Adrenal gland (tissue), 12 donors: ENCODE results near the gene ESRRB. TPM values are rescaled to one million over a fixed set of nuclear protein-coding genes. Genes with fewer than 3 reads are reported as not detected.

Source experiments
- DNase-seq, 7 donors: peaks; one replicate each; pipeline ENCODE4 v3.0.0-alpha.2; 2019 to 2020
- H3K27ac ChIP-seq, 5 donors: fragments of 200-600 bp; sonication (generic) in 4 of 5; 1 replicate in 3 of 5; 2 replicates in 2 of 5; pipeline versions ENCODE4 v1.5.1 to v1.8.0; 2016 to 2020; ENCODE audit warnings: mild to moderate bottlenecking in 1 of 5
- H3K27me3 ChIP-seq: fragments of 200-600 bp; 2 replicates; pipeline ENCODE4 v1.8.0; 2021
- H3K36me3 ChIP-seq, 2 donors: fragments of 200-600 bp; replicated peaks in 1 of 2; 1 replicate in 1 of 2; 2 replicates in 1 of 2; pipeline versions ENCODE4 v1.5.1 to v1.8.0; 2018 to 2022
- H3K4me1 ChIP-seq, 2 donors: fragments of 200-600 bp; replicated peaks in 1 of 2; 1 replicate in 1 of 2; 2 replicates in 1 of 2; pipeline versions ENCODE4 v1.5.1 to v1.8.0; 2018 to 2021
- H3K4me3 ChIP-seq, 4 donors: fragments of 200-600 bp; sonication (generic) in 3 of 4; one replicate each; pipeline ENCODE4 v1.5.1; 2016 to 2018
- H3K9me3 ChIP-seq, 3 donors: fragments of 200-600 bp; sonication (generic) in 1 of 3; replicated peaks in 1 of 3; 1 replicate in 2 of 3; 2 replicates in 1 of 3; pipeline versions ENCODE4 v1.5.1 to v1.8.0; 2016 to 2021
- POLR2A ChIP-seq, 2 donors: fragments of 450-650 bp; IDR thresholded peaks; one replicate each; pipeline ENCODE4 v1.6.1; 2017; ENCODE audit warnings: antibody characterized with exemption in 2 of 2, mild to moderate bottlenecking in 2 of 2, moderate library complexity in 1 of 2
- WGBS, 4 donors: extraction: QIAGEN DNeasy Blood & Tissue Kit in 2 of 4; methylation state at CpG; one replicate each; pipeline versions ENCODE4 v1.1.5 to v1.1.7; 2013 to 2017; 5-methylcytosine and 5-hydroxymethylcytosine counted together
- intact Hi-C, 2 donors: fragments of 100-400 bp; cut with DNase I; formaldehyde crosslinking; loops; one replicate each; pipeline versions ENCODE4 v1.14.1 to v1.15.0; 2022 to 2023
- polyA plus RNA-seq, 3 donors: library from polyadenylated mRNA; stranded (reverse); fragments of 200-250 nt in 2 of 3; fragments of 350-450 nt in 1 of 3; fragmentation: Illumina TruSeq in 1 of 3; extraction: RNeasy Lipid Tissue Mini Kit (QIAGEN cat#74804) in 1 of 3; gene quantifications; one replicate each; pipeline ENCODE4 v1.2.3, GENCODE V29; 2013 to 2014
- total RNA-seq, 9 donors: library from RNA; depleted of rRNA in 4 of 9; stranded (reverse); fragments of >200 nt in 4 of 9; fragments of 120-200 nt in 1 of 9; fragmentation: NEBNext Ultra II Directional in 1 of 9; extraction: Animal tissue kit (Norgen Biotek cat#: 25700) in 1 of 9; gene quantifications; one replicate each; pipeline versions ENCODE4 v1.1.0 to v1.2.4, GENCODE V29; 2013 to 2023
- TF ChIP-seq, protein P1 (sequence below), 6 experiments: fragments of 450-650 bp in 4 of 6; fragments of 200-600 bp in 2 of 6; sonication (generic) in 1 of 6; IDR thresholded peaks; 1 replicate in 5 of 6; 2 replicates in 1 of 6; pipeline versions ENCODE4 v1.5.1 to v1.8.0; 2016 to 2021; ENCODE audit warnings: antibody characterized with exemption in 6 of 6, mild to moderate bottlenecking in 2 of 6, moderate library complexity in 1 of 6
- donor health status: healthy with polysubstance abuse.
- donor health status: Bipolar disorder and iron deficiency.
- donor health status: DM: yes; HTN: yes; CAD: no.
- donor health status: DM: no; HTN: no; CAD: no.
- donor health status: DM: no; HTN: no; CAD: no.
- donor health status: DM: yes; HTN: yes; CAD: no.

The ESRRB gene
- total and polyA plus RNA-seq, 12 donors, result 0.06 to 0.55 (median 0.23) TPM; not detected in 5

DNA sequence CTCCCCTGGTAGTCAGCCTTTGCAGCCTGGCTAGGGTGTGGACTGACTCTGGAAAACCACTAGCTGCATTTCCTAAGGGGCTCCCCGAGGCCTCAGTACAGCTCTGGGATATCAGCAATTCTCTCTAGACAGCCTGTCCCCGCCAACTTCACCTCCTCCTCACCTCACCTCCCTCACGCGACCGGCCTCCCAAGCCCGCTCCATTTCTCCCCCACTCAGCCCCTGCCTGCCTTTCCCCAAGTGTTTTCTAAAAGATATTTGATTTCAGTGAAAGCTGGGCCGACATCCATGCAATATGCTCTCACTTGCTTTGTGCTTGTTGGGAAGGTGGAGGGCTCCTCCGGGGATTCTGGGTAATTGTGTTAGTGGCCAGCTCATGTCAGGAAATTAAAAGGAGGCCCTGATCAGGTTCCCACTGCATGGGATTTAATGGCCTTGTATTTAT, 91.8 kb downstream of the ESRRB start:
- WGBS, 4 donors, result 68 to 85% (median 81%) methylated on average over 8 of the region's 8 CpGs
- intact Hi-C loops, result no loop called here
- H3K4me1 ChIP-seq, result no peaks in the 10 kb centered on the region
- no peak overlapping the region for H3K4me3 ChIP-seq
- no peak for DNase-seq
- no peaks in the 10 kb centered on the region for H3K36me3 ChIP-seq
- H3K27me3 ChIP-seq, result peaks cover 4% of the 10 kb centered on the region
- TF ChIP-seq POLR2A (IDR thresholded peaks at IDR 0.05), result no peak
- TF ChIP-seq, protein P1, sequence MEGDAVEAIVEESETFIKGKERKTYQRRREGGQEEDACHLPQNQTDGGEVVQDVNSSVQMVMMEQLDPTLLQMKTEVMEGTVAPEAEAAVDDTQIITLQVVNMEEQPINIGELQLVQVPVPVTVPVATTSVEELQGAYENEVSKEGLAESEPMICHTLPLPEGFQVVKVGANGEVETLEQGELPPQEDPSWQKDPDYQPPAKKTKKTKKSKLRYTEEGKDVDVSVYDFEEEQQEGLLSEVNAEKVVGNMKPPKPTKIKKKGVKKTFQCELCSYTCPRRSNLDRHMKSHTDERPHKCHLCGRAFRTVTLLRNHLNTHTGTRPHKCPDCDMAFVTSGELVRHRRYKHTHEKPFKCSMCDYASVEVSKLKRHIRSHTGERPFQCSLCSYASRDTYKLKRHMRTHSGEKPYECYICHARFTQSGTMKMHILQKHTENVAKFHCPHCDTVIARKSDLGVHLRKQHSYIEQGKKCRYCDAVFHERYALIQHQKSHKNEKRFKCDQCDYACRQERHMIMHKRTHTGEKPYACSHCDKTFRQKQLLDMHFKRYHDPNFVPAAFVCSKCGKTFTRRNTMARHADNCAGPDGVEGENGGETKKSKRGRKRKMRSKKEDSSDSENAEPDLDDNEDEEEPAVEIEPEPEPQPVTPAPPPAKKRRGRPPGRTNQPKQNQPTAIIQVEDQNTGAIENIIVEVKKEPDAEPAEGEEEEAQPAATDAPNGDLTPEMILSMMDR (IDR thresholded peaks at IDR 0.05), result no peak
- no peaks in the 10 kb centered on the region for H3K9me3 ChIP-seq
- H3K27ac ChIP-seq, result no peak overlapping the region

DNA sequence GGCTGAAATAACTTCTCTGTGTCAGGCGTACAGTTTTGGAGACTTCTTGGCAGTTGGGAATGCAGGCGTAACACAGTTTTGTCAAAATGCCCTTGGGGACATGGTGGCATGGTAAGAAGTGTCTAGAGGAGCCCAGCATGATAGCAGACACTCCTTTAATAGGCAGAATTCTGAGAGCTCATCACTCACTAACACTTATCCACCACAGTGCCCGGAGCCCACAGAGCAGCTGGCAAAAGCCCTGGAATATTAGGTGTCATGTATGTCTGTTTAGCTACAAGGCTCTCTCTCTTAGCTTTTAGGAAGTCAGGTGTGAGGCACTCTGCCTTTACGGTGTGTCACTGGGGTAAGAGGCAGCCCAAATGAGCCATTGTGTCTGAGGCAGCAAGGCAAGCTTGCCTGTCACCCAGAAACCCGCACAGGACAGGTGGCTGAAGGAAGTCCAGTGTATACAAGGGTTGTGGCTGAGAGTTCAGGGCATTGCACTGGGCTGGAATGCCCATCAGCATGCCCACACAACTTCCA, 96.3 kb downstream of the ESRRB start:
- TF ChIP-seq POLR2A (IDR thresholded peaks at IDR 0.05), result no peak
- TF ChIP-seq, protein P1 (IDR thresholded peaks at IDR 0.05), result no peak
- no peaks in the 10 kb centered on the region for H3K36me3 ChIP-seq
- WGBS, 4 donors, result 92 to 96% (median 94%) methylated on average over 4 to 5 of the region's 5 CpGs
- intact Hi-C loops, result no loop called here
- no peak for DNase-seq
- H3K4me3 ChIP-seq, result no peak overlapping the region
- H3K4me1 ChIP-seq, result peaks cover 3 to 9% of the 10 kb centered on the region in 2 donors
- peaks cover 6% of the 10 kb centered on the region for H3K27me3 ChIP-seq
- H3K9me3 ChIP-seq, result no peaks in the 10 kb centered on the region
- H3K27ac ChIP-seq, result no peak overlapping the region

DNA sequence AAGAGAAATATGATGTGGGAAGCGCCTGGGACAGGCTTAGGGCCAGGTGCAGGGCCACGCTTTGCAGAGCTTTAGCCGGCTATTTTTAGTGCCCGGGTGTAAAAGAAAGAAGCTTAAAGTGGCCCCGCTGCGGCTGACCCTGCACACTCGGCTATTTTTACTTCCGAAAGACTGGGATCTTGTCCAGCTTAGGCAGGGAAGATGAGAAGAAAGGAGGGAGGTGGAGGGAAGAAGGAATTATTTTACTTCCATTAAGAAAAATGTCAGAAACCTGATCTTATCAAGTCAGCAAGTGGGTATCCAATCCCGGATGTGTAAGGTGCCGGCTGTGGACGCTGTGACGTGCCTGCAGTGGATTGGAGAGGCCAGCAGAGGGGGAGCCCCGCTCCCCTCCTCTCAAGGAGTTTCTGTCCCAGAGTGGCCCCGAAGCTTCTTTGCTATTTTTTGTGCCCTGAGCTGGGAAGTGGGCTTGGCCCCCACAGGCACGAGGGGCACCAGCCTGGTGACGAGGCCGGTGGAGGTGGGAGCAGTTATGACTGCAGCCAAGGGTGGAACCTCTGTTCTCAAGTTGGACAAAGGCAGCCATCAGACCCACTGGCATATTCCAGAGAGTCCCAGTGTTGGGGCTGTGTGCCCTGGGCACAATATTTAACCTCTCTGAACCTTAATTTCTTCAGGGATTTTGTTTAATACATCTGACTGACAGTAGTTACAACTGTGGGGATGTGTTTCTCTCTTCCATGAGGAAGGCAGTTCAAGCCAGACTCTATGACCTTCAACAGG, 97.7 kb downstream of the ESRRB start:
- intact Hi-C loops, result no loop called here
- Histone ChIP-seq H3K9me3 (no peaks in the 10 kb centered on the region), H3K27me3 (peaks cover 9% of the 10 kb centered on the region), H3K27ac (no peak overlapping the region), H3K36me3 (no peaks in the 10 kb centered on the region), H3K4me3 (peak overlapping the region in 1 of 4 donors; percentile 34), H3K4me1 (peaks cover 3 to 9% of the 10 kb centered on the region in 2 donors)
- WGBS, 4 donors, result 8 to 14% (median 11%) methylated on average over 14 to 17 of the region's 17 CpGs
- TF ChIP-seq, protein P1 (IDR thresholded peaks at IDR 0.05), result peak in 2 of 6 experiments; percentile 15 to 23
- no peak for TF ChIP-seq POLR2A (IDR thresholded peaks at IDR 0.05)
- peak in 5 of 7 donors; percentile 22 to 57 (median 37) for DNase-seq

DNA sequence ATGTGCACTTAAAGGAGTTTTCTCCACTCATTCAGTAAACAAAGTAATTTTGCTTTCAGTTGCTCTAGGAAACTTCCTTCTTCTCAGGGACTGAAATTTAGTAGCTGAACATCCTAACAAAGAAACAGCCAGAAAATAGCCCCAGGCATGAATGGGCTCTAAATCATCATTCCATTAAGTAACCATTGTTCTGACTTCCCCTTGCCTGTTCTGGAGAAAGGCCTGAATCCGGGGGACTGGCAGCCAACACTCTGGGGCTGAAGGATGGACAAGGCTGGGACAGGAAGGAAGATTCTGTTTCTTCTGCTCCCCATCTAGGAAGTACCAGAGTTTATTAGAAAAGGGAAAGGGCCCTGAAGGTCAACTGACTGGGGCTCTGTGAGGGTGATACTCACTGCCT, 104.5 kb downstream of the ESRRB start:
- intact Hi-C loops, result no loop called here
- 36 to 77% (median 62%) methylated on average over 1 of the region's 1 CpG for WGBS, 4 donors

More for the DNA sequence above, 104.5 kb downstream of the ESRRB start:
- no peaks in the 10 kb centered on the region for H3K36me3 ChIP-seq
- H3K27ac ChIP-seq, result no peak overlapping the region
- no peaks in the 10 kb centered on the region for H3K4me1 ChIP-seq
- peaks cover 5% of the 10 kb centered on the region for H3K27me3 ChIP-seq
- TF ChIP-seq POLR2A (IDR thresholded peaks at IDR 0.05), result no peak
- TF ChIP-seq, protein P1 (IDR thresholded peaks at IDR 0.05), result no peak
- no peaks in the 10 kb centered on the region for H3K9me3 ChIP-seq
- H3K4me3 ChIP-seq, result no peak overlapping the region
- no peak for DNase-seq
